NCI-H526 treated with DMSO at 0.1 percent for 48 hours (cell line): ENCODE data around the gene FEM1B.

Experiments
- DNase-seq: peaks from one replicate; lab custom pipeline; 2025; lab: John Stamatoyannopoulos, UW

FEM1B gene

GRCh38 chr15:68309024-68309423 is 31.5 kb downstream of the FEM1B start:
- DNase-seq: no peak

GRCh38 chr15:68310178-68310803 is 32.7 kb downstream of the FEM1B start:
- DNase-seq: no peak

- DNase-seq: no peak
These were observed 33.4 kb downstream of the FEM1B start for GRCh38 chr15:68310804-68311463.

GRCh38 chr15:68311464-68311835 is 33.9 kb downstream of the FEM1B start:
- DNase-seq: no peak

- DNase-seq: no peak
These were observed 34.5 kb downstream of the FEM1B start for GRCh38 chr15:68311859-68312557.

- no peak for DNase-seq
These were observed 35.2 kb downstream of the FEM1B start for GRCh38 chr15:68312701-68313204.

- DNase-seq: no peak
These were observed 36.2 kb downstream of the FEM1B start for GRCh38 chr15:68313501-68314410.

- DNase-seq: no peak
These were observed 37.0 kb downstream of the FEM1B start for GRCh38 chr15:68314563-68314962.

GRCh38 chr15:68315035-68315434 is 37.5 kb downstream of the FEM1B start:
- DNase-seq: no peak

- no peak for DNase-seq
These were observed 38.0 kb downstream of the FEM1B start for GRCh38 chr15:68315495-68316031.

GRCh38 chr15:68316061-68316804 is 38.7 kb downstream of the FEM1B start:
- no peak for DNase-seq

GRCh38 chr15:68317281-68318007 is 39.9 kb downstream of the FEM1B start:
- no peak for DNase-seq

- no peak for DNase-seq
These were observed 40.7 kb downstream of the FEM1B start for GRCh38 chr15:68318008-68318835.

- DNase-seq: no peak
These were observed 41.7 kb downstream of the FEM1B start for GRCh38 chr15:68318931-68319909.

- no peak for DNase-seq
These were observed 42.5 kb downstream of the FEM1B start for GRCh38 chr15:68319997-68320396.

GRCh38 chr15:68321229-68321628 is 43.7 kb downstream of the FEM1B start:
- DNase-seq: no peak

- DNase-seq: no peak
These were observed 45.3 kb downstream of the FEM1B start for GRCh38 chr15:68322796-68323195.

GRCh38 chr15:68325726-68326125 is 48.2 kb downstream of the FEM1B start:
- DNase-seq: no peak
